ENCODE results near the gene ALX1.
A peak's percentile ranks its signal among the peaks of the same experiment; 100 is the strongest.
"Not testable (repeated sequence)": the region's sequence is repeated elsewhere in the genome, so short reads cannot be mapped to it uniquely, and the experiment has no call there.

ALX1 gene

DNA sequence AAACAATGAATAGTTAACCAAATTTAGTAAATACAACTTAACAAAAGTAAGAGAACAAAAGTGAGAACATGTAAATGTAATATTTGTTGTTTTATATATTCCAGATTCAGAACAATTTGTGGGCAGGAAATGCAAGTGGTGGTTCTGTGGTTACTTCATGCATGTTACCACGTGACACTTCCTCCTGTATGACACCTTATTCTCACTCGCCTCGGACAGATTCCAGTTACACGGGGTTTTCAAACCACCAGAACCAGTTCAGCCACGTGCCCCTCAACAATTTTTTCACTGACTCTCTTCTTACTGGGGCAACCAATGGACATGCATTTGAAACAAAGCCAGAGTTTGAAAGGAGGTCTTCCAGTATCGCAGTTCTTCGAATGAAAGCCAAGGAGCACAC is 21.0 kb downstream of the ALX1 start:
- DNase-seq = no peak

DNA sequence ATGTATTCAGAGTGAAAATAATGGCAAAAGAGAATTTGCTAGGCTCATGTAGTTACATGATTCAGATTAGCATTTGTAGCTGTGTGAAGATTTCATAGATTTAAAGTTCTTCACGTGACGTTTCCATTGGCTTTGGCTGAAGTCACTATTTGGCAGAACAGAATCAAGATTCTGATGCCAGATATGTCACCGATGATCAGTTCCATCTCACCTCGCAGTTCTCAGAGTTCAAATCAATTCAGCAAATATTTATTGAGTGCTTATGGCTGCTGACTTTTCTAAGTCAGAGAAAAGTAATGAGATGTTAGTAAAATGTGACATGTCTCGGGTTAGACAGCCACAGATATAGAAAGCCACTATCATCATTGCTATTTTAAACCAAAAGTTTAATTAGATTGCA is 28.4 kb downstream of the ALX1 start:
- no peak for DNase-seq

DNA sequence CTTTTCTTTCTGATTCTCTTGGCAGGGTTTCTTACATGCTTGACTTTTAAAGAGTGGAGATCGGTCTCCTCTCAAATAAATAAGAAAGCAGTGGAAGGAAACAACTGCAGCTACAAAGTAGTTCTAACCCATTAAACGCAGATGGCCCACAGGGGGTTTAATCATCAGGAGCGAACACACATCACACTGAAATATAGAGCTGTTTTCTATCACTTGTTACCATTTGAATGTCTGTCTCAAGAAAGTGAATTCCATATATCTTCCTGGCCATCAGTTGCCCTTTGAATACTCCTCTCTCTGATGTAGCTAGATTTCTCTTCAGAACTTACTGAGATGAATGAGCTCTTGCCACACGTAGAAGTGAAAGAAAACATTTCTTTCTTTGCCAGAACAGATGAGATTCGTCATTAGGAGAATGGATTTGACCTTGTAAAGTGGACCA is 29.1 kb downstream of the ALX1 start:
- no peak for DNase-seq

DNA sequence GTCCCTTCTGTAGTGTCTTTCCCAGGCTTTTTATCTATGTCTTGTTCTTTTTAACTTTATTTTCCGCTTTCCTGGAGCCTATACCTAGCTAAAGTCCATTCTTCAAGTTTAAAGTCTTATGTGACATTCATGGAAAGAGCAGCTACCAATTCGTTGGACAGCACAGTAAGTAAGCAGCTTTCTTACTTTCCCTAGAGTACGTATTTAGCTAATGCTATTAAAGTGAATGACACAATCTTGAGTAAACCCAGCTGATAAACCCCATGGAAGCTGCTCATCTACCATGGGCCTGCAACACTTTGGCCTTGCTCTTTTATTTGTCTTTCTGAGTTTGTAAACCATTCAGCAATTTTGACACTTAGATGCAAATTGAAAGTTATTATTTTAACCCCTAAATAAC is 30.0 kb downstream of the ALX1 start:
- DNase-seq = no peak

DNA sequence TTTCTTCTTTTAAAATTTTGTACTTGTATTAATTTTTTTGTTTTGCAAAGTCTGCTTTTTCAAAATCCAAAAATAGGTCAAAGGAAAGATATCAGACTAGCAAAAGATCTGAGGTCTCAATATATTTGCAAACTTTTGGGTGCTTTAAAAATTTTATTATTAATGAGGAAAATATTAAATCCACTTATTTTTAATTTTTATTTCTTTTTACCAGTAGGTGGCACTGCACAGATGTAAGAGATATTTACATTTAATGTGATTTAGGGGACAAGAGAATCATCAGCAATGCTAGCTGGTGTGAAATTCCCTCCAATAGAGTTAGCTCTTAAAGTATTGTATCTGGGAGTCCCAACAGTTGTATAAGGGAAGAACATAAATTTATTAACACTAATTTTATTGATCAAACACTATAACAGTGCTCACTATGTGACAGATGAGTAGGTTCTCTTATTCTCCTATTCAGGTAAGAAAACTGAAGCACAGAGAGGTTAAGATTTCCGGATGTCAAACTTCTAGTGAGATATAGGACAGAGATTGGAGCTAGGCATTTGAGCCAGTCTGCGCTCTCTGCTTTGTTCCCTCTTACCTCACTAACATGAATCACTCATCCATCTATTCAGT is 30.5 kb downstream of the ALX1 start:
- no peak for DNase-seq

DNA sequence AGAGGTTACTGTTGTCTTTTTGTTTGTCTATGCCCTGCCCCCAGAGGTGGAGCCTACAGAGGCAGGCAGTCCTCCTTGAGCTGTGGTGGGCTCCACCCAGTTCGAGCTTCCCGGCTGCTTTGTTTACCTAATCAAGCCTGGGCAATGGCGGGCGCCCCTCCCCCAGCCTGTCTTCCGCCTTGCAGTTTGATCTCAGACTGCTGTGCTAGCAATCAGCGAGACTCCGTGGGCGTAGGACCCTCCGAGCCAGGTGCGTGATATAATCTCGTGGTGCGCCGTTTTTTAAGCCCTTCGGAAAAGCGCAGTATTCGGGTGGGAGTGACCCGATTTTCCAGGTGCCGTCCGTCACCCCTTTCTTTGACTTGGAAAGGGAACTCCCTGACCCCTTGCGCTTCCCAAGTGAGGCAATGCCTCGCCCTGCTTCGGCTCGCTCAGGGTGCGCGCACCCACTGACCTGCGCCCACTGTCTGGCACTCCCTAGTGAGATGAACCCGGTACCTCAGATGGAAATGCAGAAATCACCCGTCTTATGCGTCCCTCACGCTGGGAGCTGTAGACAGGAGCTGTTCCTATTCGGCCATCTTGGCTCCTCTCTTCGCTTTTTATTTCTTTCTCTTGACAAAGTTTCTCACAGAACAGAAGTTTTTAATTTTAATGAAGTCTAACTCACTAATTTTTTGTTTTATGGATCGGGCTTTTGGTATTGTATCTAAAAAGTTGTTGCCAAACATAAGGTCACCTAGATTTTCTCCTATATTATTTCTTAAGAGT is 38.0 kb downstream of the ALX1 start:
- DNase-seq = not testable (repeated sequence)

DNA sequence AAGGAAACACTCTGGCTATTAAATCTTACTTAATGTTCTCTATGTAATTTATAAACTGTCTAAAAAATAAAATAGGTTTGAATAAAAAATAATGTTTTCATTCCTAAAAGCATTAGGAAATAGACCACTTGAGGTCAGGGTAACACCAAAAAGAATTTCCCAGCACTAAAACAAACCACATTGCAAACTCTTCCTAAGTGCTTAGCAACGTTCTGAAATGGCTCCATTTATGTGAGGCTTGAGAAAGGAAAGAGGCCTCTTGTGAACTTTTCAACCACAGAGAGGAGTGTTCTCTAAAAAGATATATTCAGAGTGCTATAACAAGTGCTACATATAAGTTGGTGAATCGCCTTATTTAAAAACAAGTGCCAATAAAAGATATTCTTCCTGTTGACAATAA is 42.7 kb downstream of the ALX1 start:
- peak; percentile 6 for DNase-seq

DNA sequence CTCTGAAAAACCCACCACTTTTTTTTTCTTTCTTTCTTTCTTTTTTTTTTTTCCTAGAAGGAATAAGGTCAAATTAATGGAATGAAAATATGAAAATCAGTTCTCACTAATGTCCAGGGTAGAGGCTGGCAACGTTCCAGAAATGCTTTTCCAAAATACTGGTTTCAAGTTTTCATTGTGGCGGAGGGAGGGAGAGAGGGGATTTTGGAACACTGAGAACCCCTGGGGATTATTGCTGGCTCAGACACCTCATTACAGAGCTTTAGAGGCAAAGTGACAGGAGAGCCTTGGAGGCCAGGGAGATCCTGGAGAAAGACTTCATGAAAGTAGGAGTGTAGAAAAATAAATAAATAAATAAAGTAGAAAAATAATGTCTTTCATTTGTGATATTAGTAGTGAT is 45.4 kb downstream of the ALX1 start:
- DNase-seq = no peak

DNA sequence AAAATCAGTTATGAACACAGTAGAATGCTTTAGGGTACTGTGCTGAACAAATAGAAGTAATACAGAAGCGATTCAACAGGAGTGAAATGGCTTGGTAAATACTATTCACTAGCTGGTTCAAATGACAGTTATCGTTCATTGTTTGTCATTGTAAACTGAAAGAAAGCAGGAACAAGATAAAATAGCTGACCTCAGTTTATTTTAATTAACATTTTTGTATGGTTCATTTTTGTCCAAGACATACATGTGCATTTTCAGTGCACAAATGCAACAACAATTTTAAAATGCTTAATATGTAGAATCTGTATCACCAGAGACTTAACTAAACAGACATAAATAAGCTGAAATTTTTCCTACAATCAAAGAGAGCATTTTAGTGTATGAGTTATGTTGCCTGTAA is 49.9 kb downstream of the ALX1 start:
- no peak for DNase-seq

DNA sequence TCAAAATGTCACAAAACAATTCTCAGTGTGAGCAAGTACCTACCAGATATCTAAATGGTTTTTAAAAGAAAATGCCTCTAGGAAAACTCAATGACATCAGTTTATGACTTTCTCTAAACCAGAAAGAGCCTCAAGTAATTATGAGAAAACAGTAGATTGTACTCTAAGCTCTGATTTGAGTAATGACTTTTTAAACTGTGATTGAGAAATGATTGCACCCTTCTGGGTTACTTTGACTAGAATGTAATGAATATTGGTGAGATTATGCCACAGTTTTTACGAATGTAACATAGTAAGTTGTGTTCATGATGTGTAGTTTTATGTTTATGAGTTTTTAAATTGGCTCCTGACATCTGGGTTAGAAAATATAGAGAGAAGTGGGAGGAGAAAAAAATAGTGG is 68.8 kb downstream of the ALX1 start:
- DNase-seq = no peak

DNA sequence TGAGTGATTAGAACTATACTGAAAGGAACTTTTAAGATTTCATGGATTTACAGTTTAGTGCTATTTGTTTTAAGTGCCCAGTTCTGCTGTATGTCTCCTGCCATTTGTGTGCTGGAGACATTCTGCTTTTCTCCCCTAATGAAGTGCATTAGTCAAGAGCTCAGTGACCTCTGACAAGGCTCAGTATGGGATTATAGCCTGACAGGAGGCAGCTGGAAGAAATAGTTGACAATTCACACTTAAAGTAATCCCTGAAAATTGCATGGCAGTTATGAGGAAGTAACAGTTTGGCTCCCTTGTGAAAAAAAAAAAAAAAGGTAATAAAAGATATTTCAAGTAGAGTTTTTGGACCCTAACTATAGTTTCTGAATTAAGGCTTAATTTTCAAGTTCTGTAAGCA is 70.3 kb downstream of the ALX1 start:
- no peak for DNase-seq

Data from fibroblast of skin of abdomen (primary cell).